ENCODE data around the gene CDC40.

GRCh38 chr6:110250838-110251237 is 70.6 kb downstream of the CDC40 start:
- TF ChIP-seq MAX (IDR thresholded peaks at IDR 0.05; ENCODE audit: low read depth, low read length): no peak
- TF ChIP-seq, protein P1, sequence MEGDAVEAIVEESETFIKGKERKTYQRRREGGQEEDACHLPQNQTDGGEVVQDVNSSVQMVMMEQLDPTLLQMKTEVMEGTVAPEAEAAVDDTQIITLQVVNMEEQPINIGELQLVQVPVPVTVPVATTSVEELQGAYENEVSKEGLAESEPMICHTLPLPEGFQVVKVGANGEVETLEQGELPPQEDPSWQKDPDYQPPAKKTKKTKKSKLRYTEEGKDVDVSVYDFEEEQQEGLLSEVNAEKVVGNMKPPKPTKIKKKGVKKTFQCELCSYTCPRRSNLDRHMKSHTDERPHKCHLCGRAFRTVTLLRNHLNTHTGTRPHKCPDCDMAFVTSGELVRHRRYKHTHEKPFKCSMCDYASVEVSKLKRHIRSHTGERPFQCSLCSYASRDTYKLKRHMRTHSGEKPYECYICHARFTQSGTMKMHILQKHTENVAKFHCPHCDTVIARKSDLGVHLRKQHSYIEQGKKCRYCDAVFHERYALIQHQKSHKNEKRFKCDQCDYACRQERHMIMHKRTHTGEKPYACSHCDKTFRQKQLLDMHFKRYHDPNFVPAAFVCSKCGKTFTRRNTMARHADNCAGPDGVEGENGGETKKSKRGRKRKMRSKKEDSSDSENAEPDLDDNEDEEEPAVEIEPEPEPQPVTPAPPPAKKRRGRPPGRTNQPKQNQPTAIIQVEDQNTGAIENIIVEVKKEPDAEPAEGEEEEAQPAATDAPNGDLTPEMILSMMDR (IDR thresholded peaks at IDR 0.05; ENCODE audit: low read depth, low read length): no peak
- TF ChIP-seq MYC (IDR thresholded peaks at IDR 0.05; ENCODE audit: low read depth, low read length): no peak
